Uterus (tissue), 4 donors: ENCODE data around the gene CRTAC1. TPM values are rescaled to one million over a fixed set of nuclear protein-coding genes. Genes with fewer than 3 reads are reported as not detected.

ENCODE experiments used
- DNase-seq, 2 donors: peaks; one replicate each; pipeline ENCODE4 v3.0.0-alpha.2; 2019 to 2020
- H3K27ac ChIP-seq, 2 donors: fragments of 200-600 bp; sonication (generic); 1 replicate in 1 of 2; 2 replicates in 1 of 2; pipeline ENCODE4 v1.5.1; 2016 to 2018
- H3K27me3 ChIP-seq, 2 donors: fragments of 200-600 bp; sonication (generic); one replicate each; pipeline ENCODE4 v1.5.1; 2018 to 2019; ENCODE audit warnings: control low read depth in 1 of 2
- H3K36me3 ChIP-seq, 2 donors: fragments of 200-600 bp; sonication (generic); one replicate each; pipeline ENCODE4 v1.5.1; 2019; ENCODE audit warnings: control low read depth in 1 of 2
- H3K4me1 ChIP-seq, 2 donors: fragments of 200-600 bp; sonication (generic); one replicate each; pipeline ENCODE4 v1.5.1; 2018 to 2019; ENCODE audit warnings: control low read depth in 1 of 2
- H3K4me3 ChIP-seq, 2 donors: fragments of 200-600 bp; sonication (generic); 1 replicate in 1 of 2; 2 replicates in 1 of 2; pipeline ENCODE4 v1.5.1; 2018 to 2019; ENCODE audit warnings: mild to moderate bottlenecking in 1 of 2
- H3K9me3 ChIP-seq, 2 donors: fragments of 200-600 bp; sonication (generic); one replicate each; pipeline ENCODE4 v1.5.1; 2019; ENCODE audit warnings: control low read depth in 1 of 2
- CTCF ChIP-seq, 4 experiments: fragments of 200-600 bp in 2 of 4; fragments of 450-650 bp in 2 of 4; sonication (generic) in 2 of 4; IDR thresholded peaks; one replicate each; pipeline ENCODE4 v1.5.1; 2016 to 2019; ENCODE audit warnings: antibody characterized with exemption in 4 of 4, mild to moderate bottlenecking in 2 of 4, moderate library complexity in 1 of 4
- POLR2A ChIP-seq, 2 donors: fragments of 450-650 bp; IDR thresholded peaks; one replicate each; pipeline ENCODE4 v1.6.1; 2016; ENCODE audit warnings: antibody characterized with exemption in 2 of 2, mild to moderate bottlenecking in 1 of 2, moderate library complexity in 1 of 2
- intact Hi-C: fragments of 100-400 bp; cut with DNase I; formaldehyde crosslinking; loops from one replicate; pipeline ENCODE4 v1.15.1; 2023; ENCODE audit warnings: low total_unique reads
- total RNA-seq, 4 donors: library from RNA; depleted of rRNA in 3 of 4; stranded (reverse); fragments of >200 nt in 3 of 4; gene quantifications; one replicate each; pipeline versions ENCODE4 v1.1.0 to v1.2.4, GENCODE V29; 2014 to 2023
- donor health status: DM: yes; HTN: yes; CAD: no.

CRTAC1 gene
- total RNA-seq, 4 donors from 2014 or later = 0.26 to 7.5 (median 2.0) TPM

- Histone ChIP-seq H3K27ac (no peak overlapping the region), H3K36me3 (no peaks in the 10 kb centered on the region), H3K4me3 (no peak overlapping the region), H3K27me3 (no peaks in the 10 kb centered on the region), H3K4me1 (no peaks in the 10 kb centered on the region), H3K9me3 (no peaks in the 10 kb centered on the region)
- TF ChIP-seq POLR2A (IDR thresholded peaks at IDR 0.05) (no peak), CTCF (IDR thresholded peaks at IDR 0.05) (no peak)
- intact Hi-C loops = no loop called here
- no peak for DNase-seq
Observed at GRCh38 chr10:97866524-97867219, 163.7 kb downstream of the CRTAC1 start.

GRCh38 chr10:97865488-97865887, 164.9 kb downstream of the CRTAC1 start:
- Histone ChIP-seq H3K4me3 (no peak overlapping the region), H3K27ac (no peak overlapping the region), H3K36me3 (no peaks in the 10 kb centered on the region), H3K4me1 (no peaks in the 10 kb centered on the region), H3K27me3 (no peaks in the 10 kb centered on the region), H3K9me3 (no peaks in the 10 kb centered on the region)
- intact Hi-C loops = no loop called here
- DNase-seq = no peak
- TF ChIP-seq POLR2A (IDR thresholded peaks at IDR 0.05) (no peak), CTCF (IDR thresholded peaks at IDR 0.05) (no peak)

GRCh38 chr10:97863808-97864207, 166.6 kb downstream of the CRTAC1 start:
- H3K4me3 ChIP-seq = no peak overlapping the region
- DNase-seq = no peak
- H3K36me3 ChIP-seq = no peaks in the 10 kb centered on the region
- no peaks in the 10 kb centered on the region for H3K27me3 ChIP-seq
- no peak for TF ChIP-seq POLR2A (IDR thresholded peaks at IDR 0.05)
- no peak for TF ChIP-seq CTCF (IDR thresholded peaks at IDR 0.05)
- H3K9me3 ChIP-seq = no peaks in the 10 kb centered on the region
- intact Hi-C loops = no loop called here
- H3K4me1 ChIP-seq = no peaks in the 10 kb centered on the region
- no peak overlapping the region for H3K27ac ChIP-seq

- no peak for TF ChIP-seq CTCF (IDR thresholded peaks at IDR 0.05)
- TF ChIP-seq POLR2A (IDR thresholded peaks at IDR 0.05) = no peak
- Histone ChIP-seq H3K36me3 (no peaks in the 10 kb centered on the region), H3K9me3 (no peaks in the 10 kb centered on the region), H3K27me3 (no peaks in the 10 kb centered on the region), H3K27ac (no peak overlapping the region), H3K4me3 (no peak overlapping the region), H3K4me1 (no peaks in the 10 kb centered on the region)
- DNase-seq = no peak
- intact Hi-C loops = no loop called here
Observed at GRCh38 chr10:97861924-97862323, 168.5 kb downstream of the CRTAC1 start.

- TF ChIP-seq POLR2A (IDR thresholded peaks at IDR 0.05) (no peak), CTCF (IDR thresholded peaks at IDR 0.05) (no peak)
- Histone ChIP-seq H3K36me3 (no peaks in the 10 kb centered on the region), H3K27me3 (no peaks in the 10 kb centered on the region), H3K4me1 (no peaks in the 10 kb centered on the region), H3K27ac (no peak overlapping the region), H3K4me3 (no peak overlapping the region), H3K9me3 (no peaks in the 10 kb centered on the region)
- intact Hi-C loops = no loop called here
- DNase-seq = no peak
Observed at GRCh38 chr10:97861097-97861750, 169.2 kb downstream of the CRTAC1 start.
